Colonic mucosa (tissue), 4 donors: ENCODE results near the gene NUP62. TPM values are rescaled to one million over a fixed set of nuclear protein-coding genes. Genes with fewer than 3 reads are reported as not detected.

Experiments
- DNase-seq: peaks from one replicate; pipeline ENCODE4 v3.0.0-alpha.2; 2020
- H3K27ac ChIP-seq: fragments of 200-600 bp; one replicate; pipeline ENCODE4 v1.8.0; 2021
- H3K27me3 ChIP-seq: fragments of 200-600 bp; one replicate; pipeline ENCODE4 v1.8.0; 2021
- H3K36me3 ChIP-seq: fragments of 200-600 bp; one replicate; pipeline ENCODE4 v1.8.0; 2021
- H3K4me1 ChIP-seq: fragments of 200-600 bp; one replicate; pipeline ENCODE4 v1.8.0; 2021; ENCODE audit warnings: mild to moderate bottlenecking
- H3K4me3 ChIP-seq: fragments of 200-600 bp; one replicate; pipeline ENCODE4 v1.8.0; 2021
- H3K9ac ChIP-seq, 2 donors: one replicate each; pipeline ENCODE4 v1.7.0; 2013; ENCODE audit warnings: control low read depth in 2 of 2, low read depth in 2 of 2, low read length in 2 of 2
- H3K9me3 ChIP-seq: fragments of 200-600 bp; one replicate; pipeline ENCODE4 v1.8.0; 2021
- intact Hi-C: fragments of 100-400 bp; cut with DNase I; formaldehyde crosslinking; loops from one replicate; pipeline ENCODE4 v1.14.1; 2022
- total RNA-seq, 2 donors: library from RNA; stranded (reverse); fragmentation: NEBNext Ultra II Directional in 1 of 2; extraction: Animal tissue kit (Norgen Biotek cat#: 25700) in 1 of 2; gene quantifications; one replicate each; pipeline ENCODE4 v1.2.1, GENCODE V29; 2021
- TF ChIP-seq, protein P1 (sequence below): fragments of 200-600 bp; IDR thresholded peaks from one replicate; pipeline ENCODE4 v1.8.0; 2022; ENCODE audit warnings: antibody characterized with exemption, mild to moderate bottlenecking
- donor health status: healthy.
- donor health status: DM: no; HTN: no; CAD: no.
- donor health status: DM: no; HTN: no; CAD: no.

NUP62 gene
- total RNA-seq, 2 donors from 2014 or later, result 34.8 to 59.8 TPM

DNA sequence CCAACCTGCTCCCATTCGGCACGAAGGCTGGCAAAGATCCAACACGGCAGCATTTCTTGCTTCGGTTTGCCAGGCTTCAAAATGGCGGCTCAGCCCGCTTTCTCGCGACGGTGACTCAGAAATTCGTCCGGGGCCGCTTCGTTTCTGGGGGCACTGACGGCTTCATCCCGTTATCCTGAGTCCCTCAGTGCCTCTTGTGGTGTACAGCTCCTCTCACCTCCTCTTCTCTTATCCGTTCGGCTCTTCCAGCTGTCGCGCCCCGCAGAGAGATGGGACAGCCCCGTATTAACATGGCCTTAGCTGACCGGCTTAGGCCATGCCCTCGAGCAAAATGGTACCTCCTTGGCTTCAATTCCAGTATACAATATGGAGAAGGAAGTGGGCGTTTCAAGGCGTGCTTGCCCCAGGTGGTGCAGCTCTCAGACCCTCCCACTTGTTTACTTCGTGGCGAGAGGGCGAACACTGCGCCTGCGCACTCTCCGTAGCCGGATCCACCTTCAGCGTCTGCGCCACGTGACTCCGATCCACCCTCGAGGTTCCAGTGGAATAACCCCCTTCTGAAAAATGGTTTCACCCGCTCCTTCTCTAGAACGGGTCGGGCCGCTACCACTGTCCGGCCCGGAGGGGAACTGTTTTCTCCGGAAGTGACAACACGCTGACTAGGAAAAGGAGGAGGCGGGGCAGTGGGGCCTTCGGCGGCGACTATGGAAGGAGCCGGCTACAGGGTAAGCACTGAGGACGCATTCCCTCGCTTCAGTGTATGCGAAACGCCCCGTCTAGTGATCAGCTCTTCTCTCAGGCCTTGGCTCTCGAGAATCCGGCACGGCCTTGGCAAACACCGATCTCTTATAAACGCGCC is 52.1 kb downstream of the NUP62 start, which contains the start of the genes AKT1S1 and TBC1D17:
Gene AKT1S1 (minus strand): TSS at position 336 of the 859 bp plus-strand sequence. CDS start 4,060 bp downstream, outside the sequence.
Gene TBC1D17 (plus strand): TSS at position 683 of the 859 bp plus-strand sequence. CDS start 22 bp downstream, at position 705.
- Histone ChIP-seq H3K27me3 (no peaks in the 10 kb centered on the region), H3K4me1 (peaks cover 4% of the 10 kb centered on the region), H3K9ac (peak within 1 kb of the TSS; percentile 99 to 100), H3K9me3 (no peaks in the 10 kb centered on the region), H3K27ac (peak within 1 kb of the TSS; percentile 97), H3K4me3 (peak within 1 kb of the TSS; percentile 81), H3K36me3 (peaks cover 3% of the 10 kb centered on the region)
- intact Hi-C loops, result no loop called here
- DNase-seq, result peak; percentile 98
- TF ChIP-seq, protein P1, sequence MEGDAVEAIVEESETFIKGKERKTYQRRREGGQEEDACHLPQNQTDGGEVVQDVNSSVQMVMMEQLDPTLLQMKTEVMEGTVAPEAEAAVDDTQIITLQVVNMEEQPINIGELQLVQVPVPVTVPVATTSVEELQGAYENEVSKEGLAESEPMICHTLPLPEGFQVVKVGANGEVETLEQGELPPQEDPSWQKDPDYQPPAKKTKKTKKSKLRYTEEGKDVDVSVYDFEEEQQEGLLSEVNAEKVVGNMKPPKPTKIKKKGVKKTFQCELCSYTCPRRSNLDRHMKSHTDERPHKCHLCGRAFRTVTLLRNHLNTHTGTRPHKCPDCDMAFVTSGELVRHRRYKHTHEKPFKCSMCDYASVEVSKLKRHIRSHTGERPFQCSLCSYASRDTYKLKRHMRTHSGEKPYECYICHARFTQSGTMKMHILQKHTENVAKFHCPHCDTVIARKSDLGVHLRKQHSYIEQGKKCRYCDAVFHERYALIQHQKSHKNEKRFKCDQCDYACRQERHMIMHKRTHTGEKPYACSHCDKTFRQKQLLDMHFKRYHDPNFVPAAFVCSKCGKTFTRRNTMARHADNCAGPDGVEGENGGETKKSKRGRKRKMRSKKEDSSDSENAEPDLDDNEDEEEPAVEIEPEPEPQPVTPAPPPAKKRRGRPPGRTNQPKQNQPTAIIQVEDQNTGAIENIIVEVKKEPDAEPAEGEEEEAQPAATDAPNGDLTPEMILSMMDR, result no peak

DNA sequence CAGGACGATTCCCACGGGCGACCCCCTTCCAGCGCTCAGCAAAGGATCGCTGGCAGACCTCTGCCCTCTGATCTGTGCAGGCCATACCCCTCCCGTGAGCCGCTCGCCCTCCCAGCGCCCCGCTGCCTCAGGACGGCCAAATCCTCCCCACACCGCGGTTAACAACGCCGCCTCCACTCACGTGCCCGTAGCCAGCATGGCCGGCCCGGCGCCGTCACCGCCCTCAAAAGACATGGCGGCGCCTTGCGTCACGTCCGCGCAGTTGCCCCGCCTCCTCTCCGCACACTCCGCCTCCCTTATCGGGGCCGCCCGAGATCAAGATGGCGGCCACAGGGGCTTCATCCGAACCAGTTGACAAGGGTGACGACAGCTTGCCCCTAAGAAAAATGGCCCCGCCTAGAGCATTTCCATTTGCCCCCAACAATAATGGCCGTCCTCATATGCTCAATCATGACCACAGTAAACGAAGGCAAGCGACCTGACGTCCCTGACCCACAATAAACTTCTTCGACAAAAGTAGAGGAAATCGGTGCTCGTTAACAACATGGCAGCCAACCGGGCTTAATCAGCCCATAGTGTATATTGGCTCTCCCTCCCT is 52.8 kb downstream of the NUP62 start:
- H3K27me3 ChIP-seq, result no peaks in the 10 kb centered on the region
- TF ChIP-seq, protein P1, result no peak
- H3K9me3 ChIP-seq, result no peaks in the 10 kb centered on the region
- H3K36me3 ChIP-seq, result no peaks in the 10 kb centered on the region
- peak overlapping the region; percentile 99 to 100 for H3K9ac ChIP-seq
- peak overlapping the region; percentile 81 for H3K4me3 ChIP-seq
- intact Hi-C loops, result no loop called here
- H3K4me1 ChIP-seq, result peaks cover 4% of the 10 kb centered on the region
- peak; percentile 97 for DNase-seq
- peak overlapping the region; percentile 97 for H3K27ac ChIP-seq

DNA sequence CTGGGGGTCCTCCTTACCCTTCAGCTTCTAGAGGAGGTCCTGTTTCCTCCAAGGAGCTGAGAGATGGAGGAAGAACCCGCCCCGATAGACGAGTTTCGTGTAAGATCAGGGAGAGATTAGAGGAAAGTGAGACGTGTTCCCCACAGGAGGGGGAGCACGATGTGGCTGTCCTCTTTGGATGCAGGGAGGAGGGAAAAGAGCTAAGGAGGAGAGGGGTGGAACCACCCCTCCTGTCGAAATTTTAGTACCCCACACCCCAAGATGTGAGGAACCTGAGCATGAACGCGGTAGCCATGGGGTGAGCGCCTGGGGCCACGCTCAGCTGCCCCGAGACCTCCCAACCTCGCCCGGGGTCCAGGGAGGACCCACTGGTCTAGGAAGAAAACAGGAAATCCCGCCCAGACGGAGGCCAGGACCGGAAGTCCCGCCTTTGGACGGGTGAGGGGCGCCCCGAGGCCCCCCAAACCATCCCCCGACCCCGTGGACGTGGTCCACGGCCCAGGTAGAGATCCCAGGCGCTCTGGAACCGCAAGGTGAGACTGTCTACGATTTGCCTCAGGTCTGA is 53.4 kb downstream of the NUP62 start:
- Histone ChIP-seq H3K4me1 (peaks cover 4% of the 10 kb centered on the region), H3K4me3 (peak overlapping the region; percentile 81), H3K27me3 (no peaks in the 10 kb centered on the region), H3K27ac (peak overlapping the region; percentile 97), H3K36me3 (no peaks in the 10 kb centered on the region), H3K9ac (peak overlapping the region; percentile 99 to 100), H3K9me3 (no peaks in the 10 kb centered on the region)
- peak; percentile 81 for DNase-seq
- intact Hi-C loops, result no loop called here
- TF ChIP-seq, protein P1, result no peak

DNA sequence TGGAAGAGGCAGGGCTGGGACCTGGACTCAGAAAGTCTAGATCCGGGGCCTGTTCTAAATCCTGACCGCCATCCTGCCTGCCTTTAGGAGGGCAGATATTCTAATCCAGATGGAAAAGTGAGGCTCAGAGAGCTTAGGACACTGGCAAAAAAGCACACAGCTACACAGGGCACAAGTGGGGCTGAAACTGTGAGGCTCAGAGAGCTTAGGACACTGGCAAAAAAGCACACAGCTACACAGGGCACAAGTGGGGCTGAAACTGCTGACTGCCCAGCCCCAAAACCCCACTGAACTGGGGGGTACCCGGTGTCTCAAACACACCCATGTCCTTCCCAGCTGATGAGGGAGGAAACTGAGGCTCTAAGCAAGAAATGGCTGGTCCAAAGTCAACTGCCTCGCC is 54.1 kb downstream of the NUP62 start:
- Histone ChIP-seq H3K36me3 (no peaks in the 10 kb centered on the region), H3K9ac (peak overlapping the region in 1 of 2 donors; percentile 99), H3K4me1 (peaks cover 8% of the 10 kb centered on the region), H3K4me3 (peak overlapping the region; percentile 81), H3K27me3 (no peaks in the 10 kb centered on the region), H3K9me3 (no peaks in the 10 kb centered on the region), H3K27ac (no peak overlapping the region)
- no peak for DNase-seq
- TF ChIP-seq, protein P1, result no peak
- intact Hi-C loops, result no loop called here

DNA sequence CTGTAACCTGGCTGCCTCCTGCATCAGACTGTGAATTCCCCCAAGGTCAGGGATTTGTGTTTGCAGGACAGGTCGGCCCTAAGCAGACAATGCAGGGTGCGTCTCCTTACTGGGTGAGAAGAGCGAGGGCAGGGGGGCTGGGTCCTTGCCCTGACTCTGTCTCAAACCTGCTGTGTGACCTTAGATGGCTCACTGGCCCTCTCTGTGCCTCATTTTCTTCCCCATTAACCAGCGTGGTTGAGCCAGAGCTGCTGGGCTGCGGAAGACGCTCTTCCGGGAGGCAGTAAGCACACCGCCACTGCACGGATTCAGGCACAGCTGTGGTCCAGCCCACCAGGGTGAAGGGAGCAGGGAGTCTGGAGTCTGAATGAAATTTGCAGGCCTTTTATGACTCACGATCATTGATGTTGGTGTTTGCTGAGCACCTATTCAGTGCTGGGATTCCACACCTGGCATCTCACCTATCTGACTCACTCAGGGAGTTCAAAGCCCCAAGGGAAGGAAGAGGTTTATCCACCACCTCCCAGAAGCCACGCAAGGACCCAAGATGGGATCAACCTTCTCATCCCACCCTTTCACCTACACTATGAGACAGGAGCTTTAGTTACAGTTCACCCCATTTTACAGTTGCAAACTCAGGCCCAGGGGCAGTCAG is 54.7 kb downstream of the NUP62 start:
- Histone ChIP-seq H3K4me3 (no peak overlapping the region), H3K27ac (no peak overlapping the region), H3K4me1 (peaks cover 11% of the 10 kb centered on the region), H3K9ac (peak overlapping the region in 1 of 2 donors; percentile 33), H3K9me3 (no peaks in the 10 kb centered on the region), H3K36me3 (no peaks in the 10 kb centered on the region), H3K27me3 (no peaks in the 10 kb centered on the region)
- TF ChIP-seq, protein P1, result no peak
- DNase-seq, result no peak
- intact Hi-C loops, result no loop called here
